IMR-90 (cell line): ENCODE results near the gene GALNT12. TPM values are rescaled to one million over a fixed set of nuclear protein-coding genes. Genes with fewer than 3 reads are reported as not detected.

Source experiments
- ATAC-seq: fragments of 200-7000 bp; cut with Tn5 transposase; 2 replicates; pipeline ENCODE4 v1.9.1; 2020; ENCODE audit warnings: low read depth, mild to moderate bottlenecking, moderate library complexity
- BruUV-seq: library from RNA; stranded (reverse); fragments of 400-500 nt; replicated peaks from 2 replicates; lab custom pipeline; 2021; lab: Mats Ljungman, UMichigan
- CTCF ChIA-PET: fragments of 300-600 bp; formaldehyde crosslinking; extraction: SDS; loops from one replicate; lab custom pipeline; 2021; ENCODE audit warnings: antibody characterized with exemption; lab: Yijun Ruan, JAX
- POLR2A ChIA-PET: fragments of 300-600 bp; sonication (Branson Sonifier 250); formaldehyde crosslinking; loops from one replicate; lab custom pipeline; 2022; ENCODE audit warnings: antibody characterized with exemption; ENCODE audit not compliant: unreplicated experiment; lab: Charles Lee
- DNase-seq: peaks from one replicate; pipeline ENCODE4 v3.0.0; 2013
- H2AFZ ChIP-seq: replicated peaks from 2 replicates; pipeline ENCODE3; 2013; ENCODE audit warnings: low read length, mild to moderate bottlenecking; ENCODE audit not compliant: poor library complexity
- H2AK5ac ChIP-seq: 2 replicates; pipeline ENCODE4 v1.6.1; 2013; ENCODE audit warnings: low read depth, low read length, inconsistent platforms
- H2AK9ac ChIP-seq: replicated peaks from 2 replicates; pipeline ENCODE3; 2013; ENCODE audit warnings: mild to moderate bottlenecking, low read depth, low read length, moderate library complexity; ENCODE audit not compliant: poor library complexity
- H2BK120ac ChIP-seq: 2 replicates; pipeline ENCODE4 v1.6.1; 2013; ENCODE audit warnings: low read depth, low read length, inconsistent platforms
- H2BK15ac ChIP-seq: 3 replicates; pipeline ENCODE4 v1.6.1; 2013; ENCODE audit warnings: low read depth, low read length, inconsistent platforms
- H2BK20ac ChIP-seq: 2 replicates; pipeline ENCODE4 v1.6.1; 2013; ENCODE audit warnings: low read depth, mild to moderate bottlenecking, inconsistent platforms, low read length, moderate library complexity
- H2BK5ac ChIP-seq: 2 replicates; pipeline ENCODE4 v1.6.1; 2013; ENCODE audit warnings: mild to moderate bottlenecking, low read depth, low read length, inconsistent platforms; ENCODE audit not compliant: poor library complexity, severe bottlenecking
- H3K14ac ChIP-seq: replicated peaks from 2 replicates; pipeline ENCODE4 v1.6.1; 2013; ENCODE audit warnings: low read depth, low read length, inconsistent platforms
- H3K18ac ChIP-seq: 2 replicates; pipeline ENCODE4 v1.6.1; 2013; ENCODE audit warnings: low read depth, low read length, control low read depth
- H3K23ac ChIP-seq: 2 replicates; pipeline ENCODE4 v1.6.1; 2013; ENCODE audit warnings: low read depth, low read length, inconsistent platforms
- H3K27ac ChIP-seq: 2 replicates; pipeline ENCODE4 v1.5.1; 2013; ENCODE audit warnings: mild to moderate bottlenecking, control low read depth, low read length; ENCODE audit not compliant: insufficient read depth
- H3K27me3 ChIP-seq: 2 replicates; pipeline ENCODE4 v1.6.1; 2013; ENCODE audit warnings: low read length; ENCODE audit not compliant: control insufficient read depth, insufficient read depth
- H3K36me3 ChIP-seq: 2 replicates; pipeline ENCODE4 v1.6.1; 2013; ENCODE audit warnings: low read length, mixed read lengths; ENCODE audit not compliant: control insufficient read depth, insufficient read depth
- H3K4ac ChIP-seq: 2 replicates; pipeline ENCODE4 v1.6.1; 2013; ENCODE audit warnings: low read depth, low read length, inconsistent platforms
- H3K4me1 ChIP-seq: 2 replicates; pipeline ENCODE4 v1.6.1; 2013; ENCODE audit warnings: low read length, mixed read lengths; ENCODE audit not compliant: control insufficient read depth, insufficient read depth
- H3K4me2 ChIP-seq: 2 replicates; pipeline ENCODE4 v1.6.1; 2013; ENCODE audit warnings: low read depth, mild to moderate bottlenecking, control low read depth, low read length, moderate library complexity
- H3K4me3 ChIP-seq: 2 replicates; pipeline ENCODE4 v1.5.1; 2013; ENCODE audit warnings: low read depth, mild to moderate bottlenecking, control low read depth, low read length, moderate library complexity; ENCODE audit not compliant: insufficient read depth
- H3K56ac ChIP-seq: 2 replicates; pipeline ENCODE4 v1.6.1; 2013; ENCODE audit warnings: low read length, inconsistent platforms; ENCODE audit not compliant: insufficient read depth; ENCODE audit errors: extremely low read depth
- H3K79me1 ChIP-seq, 2 experiments: 2 replicates each; pipeline ENCODE4 v1.6.1; 2013; ENCODE audit warnings: low read length in 2 of 2, inconsistent platforms in 1 of 2, low read depth in 1 of 2
- H3K9ac ChIP-seq: 2 replicates; pipeline ENCODE4 v1.6.1; 2013; ENCODE audit warnings: low read depth, low read length, control low read depth
- H3K9me1 ChIP-seq: 2 replicates; pipeline ENCODE4 v1.6.1; 2013; ENCODE audit warnings: low read length, inconsistent platforms; ENCODE audit not compliant: insufficient read depth
- H3K9me3 ChIP-seq: 2 replicates; pipeline ENCODE4 v1.6.1; 2013; ENCODE audit warnings: low read length; ENCODE audit not compliant: control insufficient read depth, insufficient read depth
- H4K20me1 ChIP-seq: 2 replicates; pipeline ENCODE4 v1.6.1; 2013; ENCODE audit warnings: low read length, inconsistent platforms; ENCODE audit not compliant: insufficient read depth
- H4K5ac ChIP-seq: 2 replicates; pipeline ENCODE4 v1.6.1; 2013; ENCODE audit warnings: mild to moderate bottlenecking, low read depth, low read length, control low read depth
- H4K8ac ChIP-seq, 2 experiments: 2 replicates each; pipeline ENCODE4 v1.6.1; 2013; ENCODE audit warnings: low read depth in 2 of 2, low read length in 2 of 2, control low read depth in 1 of 2, inconsistent platforms in 1 of 2
- H4K91ac ChIP-seq: 2 replicates; pipeline ENCODE4 v1.6.1; 2013; ENCODE audit warnings: low read depth, low read length, inconsistent platforms; ENCODE audit not compliant: insufficient read depth
- CEBPB ChIP-seq: IDR thresholded peaks from 2 replicates; pipeline ENCODE4 v1.6.1; 2012; ENCODE audit warnings: low read depth, low read length, improper control_type of control experiment
- CHD1 ChIP-seq: IDR thresholded peaks from 2 replicates; pipeline ENCODE4 v1.6.1; 2012; ENCODE audit warnings: low read depth, low read length, improper control_type of control experiment
- CTCF ChIP-seq: conservative IDR thresholded peaks from 2 replicates; pipeline ENCODE4 v1.5.1; 2012; ENCODE audit warnings: mild to moderate bottlenecking, low read depth, low read length, improper control_type of control experiment
- FOS ChIP-seq: fragments of 150-350 bp; IDR thresholded peaks from 2 replicates; pipeline ENCODE4 v1.6.1; 2016; ENCODE audit warnings: low read depth, low read length
- MAFK ChIP-seq: IDR thresholded peaks from 2 replicates; pipeline ENCODE4 v1.6.1; 2012; ENCODE audit warnings: low read depth, low read length, improper control_type of control experiment
- MAZ ChIP-seq: IDR thresholded peaks from 2 replicates; pipeline ENCODE4 v1.6.1; 2012; ENCODE audit warnings: low read depth, mild to moderate bottlenecking, low read length, improper control_type of control experiment, moderate library complexity, borderline replicate concordance
- POLR2A ChIP-seq: IDR thresholded peaks from 2 replicates; pipeline ENCODE4 v1.6.1; 2012; ENCODE audit warnings: mild to moderate bottlenecking, low read depth, low read length
- RAD21 ChIP-seq: IDR thresholded peaks from 2 replicates; pipeline ENCODE4 v1.6.1; 2012; ENCODE audit warnings: low read length, improper control_type of control experiment
- RCOR1 ChIP-seq: IDR thresholded peaks from 2 replicates; pipeline ENCODE4 v1.6.1; 2012; ENCODE audit warnings: mild to moderate bottlenecking, low read length, improper control_type of control experiment; ENCODE audit not compliant: insufficient replicate concordance
- USF2 ChIP-seq: fragments of 150-350 bp; IDR thresholded peaks from 2 replicates; pipeline ENCODE4 v1.6.1; 2017; ENCODE audit warnings: mild to moderate bottlenecking, antibody characterized with exemption, low read length, low read depth
- WGBS, 2 experiments: methylation state at CpG; one replicate each; pipeline versions ENCODE4 v1.1.5 to v1.1.7; 2013; ENCODE audit warnings: missing lambda C conversion rate in 2 of 2; ENCODE audit not compliant: insufficient read length in 1 of 2; ENCODE audit errors: extremely low coverage in 2 of 2; 5-methylcytosine and 5-hydroxymethylcytosine counted together
- dilution Hi-C: fragments of 300-500 bp; cut with HindIII; formaldehyde crosslinking; loops from one replicate; pipeline ENCODE4 v1.14.3; 2018; ENCODE audit warnings: low sequenced_read_pairs; ENCODE audit not compliant: unreplicated experiment
- in situ Hi-C: fragments of 300-500 bp; cut with MboI; formaldehyde crosslinking; loops from 3 replicates; pipeline ENCODE4 v1.14.3; 2019; ENCODE audit warnings: low sequenced_read_pairs, inconsistent platforms, mixed read lengths
- intact Hi-C: fragments of 100-400 bp; cut with micrococcal nuclease; formaldehyde crosslinking; loops from 2 replicates; pipeline ENCODE4 v1.10.0; 2022
- polyA plus RNA-seq, 3 experiments: library from polyadenylated mRNA; depleted of rRNA; stranded (reverse); fragments of >200 nt; gene quantifications; 2 replicates each; pipeline ENCODE4 v1.2.3, GENCODE V29; 2012; ENCODE audit warnings: low replicate concordance in 1 of 3
- total RNA-seq: library from RNA; depleted of rRNA; stranded (reverse); fragments of >200 nt; gene quantifications from 2 replicates; pipeline ENCODE4 v1.2.3, GENCODE V29; 2012

GALNT12 gene
- total and polyA plus RNA-seq, 2 of the 4 experiments (the other 2 are of a cell fraction), result 2.3 to 2.5 TPM

- 100% methylated on average over 4 of the region's 5 CpGs; no CpG with 5 or more reads in 1 of the 2 experiments for WGBS, 2 experiments
These were observed 17.9 kb upstream of the GALNT12 start for GRCh38 chr9:98789483-98790133.

More at GRCh38 chr9:98789483-98790133, 17.9 kb upstream of the GALNT12 start:
- Histone ChIP-seq H4K8ac (no peak overlapping the region), H2AFZ (no peak overlapping the region), H2BK5ac (no peak overlapping the region), H3K4me3 (no peak overlapping the region), H3K9ac (no peak overlapping the region), H2BK15ac (no peak overlapping the region), H3K36me3 (peaks cover 16% of the 10 kb centered on the region), H3K14ac (no peak overlapping the region), H3K56ac (no peak overlapping the region), H2BK20ac (no peak overlapping the region), H4K91ac (no peak overlapping the region), H2BK120ac (no peak overlapping the region), H2AK9ac (no peak overlapping the region), H4K20me1 (peaks cover 19% of the 10 kb centered on the region), H4K5ac (no peak overlapping the region), H3K27ac (no peak overlapping the region), H3K9me3 (no peaks in the 10 kb centered on the region), H3K27me3 (no peaks in the 10 kb centered on the region), H3K4me1 (peaks cover 4% of the 10 kb centered on the region), H3K9me1 (peaks cover 22% of the 10 kb centered on the region), H3K4ac (no peak overlapping the region), H2AK5ac (no peak overlapping the region), H3K18ac (no peak overlapping the region), H3K79me1 (peaks cover 36 to 61% of the 10 kb centered on the region in 2 experiments), H3K23ac (no peak overlapping the region), H3K4me2 (no peak overlapping the region)
- ATAC-seq, result no peak
- ChIA-PET CTCF (no interaction called here), POLR2A (no interaction called here)
- in situ Hi-C loops, result no loop called here
- dilution Hi-C loops, result no loop called here
- intact Hi-C loops, result loop anchor here (5.0 kb wide), 2 partner anchors 472 to 582 kb away; no protein-coding TSS in a partner anchor
- no peak for DNase-seq
- TF ChIP-seq MAFK (no peak), RCOR1 (no peak), CHD1 (no peak), CEBPB (no peak), FOS (no peak), RAD21 (no peak), POLR2A (no peak), MAZ (no peak), USF2 (no peak), CTCF (no peak)
- no TSS peak for BruUV-seq
